Activated naive CD4-positive, alpha-beta T cell treated with anti-CD3 and anti-CD28 coated beads for 36 hours (primary cell): ENCODE data around the gene MALRD1. TPM values are rescaled to one million over a fixed set of nuclear protein-coding genes. Genes with fewer than 3 reads are reported as not detected.

Source experiments
- CTCF ChIA-PET: fragments of 350-600 bp; sonication (Branson Sonifier 250); formaldehyde crosslinking; loops from one replicate; lab custom pipeline; 2021; ENCODE audit warnings: antibody characterized with exemption; lab: Charles Lee
- DNase-seq: peaks from one replicate; pipeline ENCODE4 v3.0.0-alpha.2; 2020
- H3K27ac Mint-ChIP-seq: one replicate; pipeline ENCODE4 v1.8.0; 2021; ENCODE audit warnings: mild to moderate bottlenecking, mixed read lengths
- H3K27me3 Mint-ChIP-seq: one replicate; pipeline ENCODE4 v1.8.0; 2021; ENCODE audit warnings: low read depth, mixed read lengths
- H3K36me3 Mint-ChIP-seq: one replicate; pipeline ENCODE4 v1.8.0; 2021; ENCODE audit warnings: low read depth, mixed read lengths
- H3K4me1 Mint-ChIP-seq: one replicate; pipeline ENCODE4 v1.8.0; 2021; ENCODE audit warnings: low read depth, mixed read lengths
- H3K4me3 Mint-ChIP-seq: one replicate; pipeline ENCODE4 v1.8.0; 2021; ENCODE audit warnings: mild to moderate bottlenecking, moderate library complexity, mixed read lengths
- H3K9me3 Mint-ChIP-seq: one replicate; pipeline ENCODE4 v1.8.0; 2021; ENCODE audit warnings: mixed read lengths
- intact Hi-C: fragments of 100-400 bp; cut with micrococcal nuclease; formaldehyde crosslinking; loops from one replicate; pipeline ENCODE4 v1.15.1; 2023
- total RNA-seq, 2 experiments: library from RNA; stranded (reverse); gene quantifications; one replicate each; pipeline ENCODE4 v1.2.3, GENCODE V29; 2021

Gene MALRD1
- total RNA-seq, 2 experiments from 2014 or later = not detected

DNA sequence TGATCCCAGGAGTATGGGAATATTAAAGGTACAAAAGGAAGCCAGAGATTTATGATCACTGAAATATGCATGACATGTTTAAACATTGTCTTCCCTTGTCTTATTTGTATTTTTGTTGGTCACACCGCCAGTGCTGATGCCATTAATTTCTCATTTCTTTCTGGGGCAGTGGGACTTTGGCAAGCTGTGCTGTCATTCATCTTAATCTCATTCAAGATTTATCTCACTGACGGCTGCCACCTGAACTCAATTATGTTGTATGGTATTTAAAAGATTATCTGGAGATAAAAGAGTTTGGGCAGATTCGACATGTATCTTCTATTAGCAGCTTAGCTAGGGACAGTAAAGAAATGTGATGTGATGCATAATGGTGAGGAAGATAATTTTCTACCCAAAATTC lies 482.7 kb downstream of the MALRD1 start:
- Mint-ChIP-seq H3K4me1 (no peaks in the 10 kb centered on the region), H3K4me3 (no peak overlapping the region), H3K36me3 (no peaks in the 10 kb centered on the region), H3K27me3 (no peaks in the 10 kb centered on the region), H3K9me3 (peaks cover 2% of the 10 kb centered on the region), H3K27ac (no peak overlapping the region)
- intact Hi-C loops = no loop called here
- CTCF ChIA-PET = no interaction called here
- DNase-seq = no peak

DNA sequence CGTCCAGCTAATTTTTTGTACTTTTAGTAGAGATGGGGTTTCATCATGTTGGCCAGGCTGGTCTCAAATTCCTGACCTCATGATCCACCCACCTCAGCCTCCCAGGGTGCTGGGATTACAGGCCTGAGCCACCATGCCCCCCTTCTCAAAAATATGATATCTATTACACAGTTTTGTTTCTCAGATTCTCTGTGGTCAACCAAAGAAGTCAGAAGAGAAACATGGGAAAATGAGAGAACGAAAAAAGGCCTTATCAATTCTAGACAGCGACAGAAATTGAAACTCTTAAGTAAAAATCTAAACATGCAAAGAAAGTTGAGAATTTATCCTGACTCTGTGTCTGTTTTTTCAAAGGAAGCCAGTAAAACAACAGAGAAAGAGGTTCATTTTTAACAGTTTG lies 483.8 kb downstream of the MALRD1 start:
- CTCF ChIA-PET = interaction anchor here (0.6 kb wide), 1 partner anchor 153 kb away, joined by 4 read pairs; no protein-coding TSS in a partner anchor
- Mint-ChIP-seq H3K9me3 (peaks cover 2% of the 10 kb centered on the region), H3K36me3 (no peaks in the 10 kb centered on the region), H3K27me3 (no peaks in the 10 kb centered on the region), H3K27ac (no peak overlapping the region), H3K4me3 (no peak overlapping the region), H3K4me1 (no peaks in the 10 kb centered on the region)
- intact Hi-C loops = no loop called here
- no peak for DNase-seq

DNA sequence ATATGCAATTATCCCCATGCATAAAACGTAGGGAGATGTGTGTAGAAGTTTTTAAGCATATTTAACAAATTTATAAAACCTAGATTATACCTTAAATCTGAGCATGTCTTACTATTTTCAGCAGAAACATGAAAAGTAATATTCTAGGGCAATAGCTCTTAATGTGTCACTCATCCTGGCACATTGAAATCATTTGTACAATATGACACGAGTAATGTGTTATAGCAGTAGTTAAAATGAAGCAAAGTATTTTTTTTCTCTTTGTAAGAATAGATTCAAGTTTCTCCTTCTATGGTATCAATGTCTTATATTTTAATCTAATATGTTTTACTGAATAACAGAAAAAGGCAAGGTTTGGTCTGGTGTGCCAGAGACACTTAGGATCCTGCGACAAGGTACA lies 492.7 kb downstream of the MALRD1 start:
- intact Hi-C loops = no loop called here
- CTCF ChIA-PET = no interaction called here
- Mint-ChIP-seq H3K4me1 (no peaks in the 10 kb centered on the region), H3K9me3 (no peaks in the 10 kb centered on the region), H3K36me3 (no peaks in the 10 kb centered on the region), H3K27me3 (no peaks in the 10 kb centered on the region), H3K27ac (no peak overlapping the region), H3K4me3 (no peak overlapping the region)
- DNase-seq = no peak

DNA sequence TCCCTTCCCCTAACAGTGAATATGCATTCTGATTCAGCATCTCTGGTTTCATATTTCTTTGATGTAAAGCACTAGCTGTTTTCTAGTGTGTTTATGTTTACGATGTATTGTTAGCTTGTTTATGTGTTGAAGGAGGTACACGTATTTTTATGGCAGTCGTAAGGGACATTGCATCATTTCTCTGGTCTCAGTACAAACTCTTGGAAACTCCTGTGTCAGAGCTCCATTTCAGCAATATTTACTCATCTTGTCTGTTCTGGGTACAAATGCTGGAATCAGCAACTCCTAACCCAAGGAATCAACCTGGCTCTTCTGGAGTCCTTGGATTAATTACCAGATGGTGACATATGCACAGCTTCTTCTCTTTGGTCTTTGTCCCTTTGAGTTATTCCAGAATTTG lies 497.6 kb downstream of the MALRD1 start:
- intact Hi-C loops = no loop called here
- no peak for DNase-seq
- Mint-ChIP-seq H3K27me3 (no peaks in the 10 kb centered on the region), H3K4me1 (no peaks in the 10 kb centered on the region), H3K4me3 (no peak overlapping the region), H3K9me3 (no peaks in the 10 kb centered on the region), H3K36me3 (no peaks in the 10 kb centered on the region), H3K27ac (no peak overlapping the region)
- CTCF ChIA-PET = no interaction called here

DNA sequence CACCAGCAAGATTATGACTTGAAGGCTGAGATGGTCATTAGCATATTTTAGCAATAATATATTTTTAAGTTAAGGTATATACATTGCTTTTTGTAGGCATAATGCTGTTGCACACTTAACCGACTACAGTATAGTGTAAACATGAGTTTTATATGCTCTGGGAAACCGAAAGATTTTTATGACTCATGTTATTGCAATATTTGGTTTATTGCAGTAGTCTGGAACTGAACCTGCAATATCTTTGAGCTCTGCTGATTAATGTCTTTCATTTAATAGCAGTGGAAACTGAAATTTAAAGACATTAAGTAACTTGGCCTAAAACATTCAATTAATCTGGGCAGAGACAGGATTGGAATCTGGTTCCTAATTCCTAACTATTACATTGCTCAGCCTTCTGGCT lies 500.9 kb downstream of the MALRD1 start:
- H3K27ac Mint-ChIP-seq = no peak overlapping the region
- intact Hi-C loops = no loop called here
- no peaks in the 10 kb centered on the region for H3K9me3 Mint-ChIP-seq
- DNase-seq = no peak
- no peaks in the 10 kb centered on the region for H3K4me1 Mint-ChIP-seq
- H3K27me3 Mint-ChIP-seq = no peaks in the 10 kb centered on the region
- CTCF ChIA-PET = no interaction called here
- no peak overlapping the region for H3K4me3 Mint-ChIP-seq
- no peaks in the 10 kb centered on the region for H3K36me3 Mint-ChIP-seq

DNA sequence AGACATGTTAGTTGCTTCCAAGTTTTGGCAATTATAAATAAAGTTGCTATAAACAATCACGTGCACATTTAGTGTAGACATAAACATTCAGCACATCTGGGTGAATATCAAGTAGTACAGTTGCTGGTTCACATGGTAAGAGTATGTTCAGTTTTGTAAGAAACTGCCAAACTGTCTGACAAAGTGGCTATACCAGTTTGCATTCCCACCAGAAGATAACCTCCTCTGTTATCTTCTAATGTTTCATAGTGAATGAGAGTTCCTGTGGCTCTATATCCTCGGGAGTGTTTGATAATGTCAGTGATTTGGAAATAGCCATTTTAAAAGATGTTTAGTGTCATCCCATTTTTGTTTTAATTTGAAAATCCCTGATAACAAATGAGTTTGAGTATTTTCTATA lies 508.1 kb downstream of the MALRD1 start:
- DNase-seq = no peak
- intact Hi-C loops = no loop called here
- no peak overlapping the region for H3K27ac Mint-ChIP-seq
- no peaks in the 10 kb centered on the region for H3K4me1 Mint-ChIP-seq
- H3K4me3 Mint-ChIP-seq = no peak overlapping the region
- CTCF ChIA-PET = no interaction called here
- no peaks in the 10 kb centered on the region for H3K27me3 Mint-ChIP-seq
- no peaks in the 10 kb centered on the region for H3K36me3 Mint-ChIP-seq
- peaks cover 3% of the 10 kb centered on the region for H3K9me3 Mint-ChIP-seq

DNA sequence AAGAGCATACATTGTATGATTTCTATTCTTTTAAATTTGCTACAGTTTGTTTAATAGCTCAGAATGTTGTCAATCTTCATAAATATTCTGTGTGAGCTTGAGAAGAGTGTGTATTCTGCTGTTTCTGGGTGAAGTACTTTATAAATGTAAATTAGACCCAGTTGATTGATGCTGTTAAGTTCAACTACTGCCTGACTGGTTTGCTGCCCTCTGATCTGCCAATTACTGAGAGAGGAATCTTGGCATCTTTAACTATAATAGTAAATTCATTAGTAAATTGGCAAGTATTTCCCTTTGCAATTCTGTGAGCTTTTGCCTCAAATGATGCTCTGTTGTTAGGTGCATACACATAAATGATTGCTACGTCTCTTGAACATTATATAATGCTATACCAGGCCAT lies 512.6 kb downstream of the MALRD1 start:
- H3K4me1 Mint-ChIP-seq = no peaks in the 10 kb centered on the region
- H3K9me3 Mint-ChIP-seq = peaks cover 3% of the 10 kb centered on the region
- intact Hi-C loops = no loop called here
- no peak overlapping the region for H3K4me3 Mint-ChIP-seq
- H3K27ac Mint-ChIP-seq = no peak overlapping the region
- no peak for DNase-seq
- H3K36me3 Mint-ChIP-seq = no peaks in the 10 kb centered on the region
- CTCF ChIA-PET = no interaction called here
- no peaks in the 10 kb centered on the region for H3K27me3 Mint-ChIP-seq

DNA sequence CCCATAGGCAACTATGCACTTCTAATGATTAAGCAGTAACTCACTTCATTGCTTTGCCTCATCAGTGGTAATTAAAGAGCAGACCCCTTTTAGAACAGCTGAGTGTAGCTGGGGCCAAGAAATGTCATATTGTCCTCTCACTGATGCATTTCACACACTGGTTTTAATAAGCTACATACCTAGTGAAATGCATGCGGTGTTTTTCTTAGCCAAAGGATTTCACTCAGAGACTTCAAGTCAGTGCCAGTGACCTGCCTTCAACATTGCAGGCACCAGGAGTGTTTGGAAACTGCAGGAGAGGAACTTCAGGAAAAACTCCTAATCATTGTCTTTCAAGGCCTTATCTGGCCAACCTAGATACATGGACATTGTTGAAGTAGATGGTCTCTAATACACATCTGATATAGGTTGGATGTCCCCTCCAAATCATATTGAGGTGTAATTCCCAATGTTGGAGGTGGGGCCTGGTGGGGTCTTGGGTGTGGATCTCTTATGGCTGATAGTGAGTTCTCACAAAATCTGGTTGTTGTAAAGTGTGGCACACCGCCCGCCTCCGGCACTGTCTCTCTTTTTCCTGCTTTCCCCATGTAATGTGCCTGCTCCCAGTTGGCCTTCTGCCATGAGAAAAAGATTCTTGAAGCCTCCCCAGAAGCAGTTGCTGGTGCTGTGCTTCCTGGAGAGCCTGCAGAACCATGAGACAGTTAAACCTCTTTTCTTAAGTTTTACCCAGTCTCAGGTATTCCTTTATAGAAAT lies 515.0 kb downstream of the MALRD1 start:
- DNase-seq = no peak
- H3K4me3 Mint-ChIP-seq = no peak overlapping the region
- H3K4me1 Mint-ChIP-seq = no peaks in the 10 kb centered on the region
- peaks cover 1% of the 10 kb centered on the region for H3K9me3 Mint-ChIP-seq
- H3K27me3 Mint-ChIP-seq = no peaks in the 10 kb centered on the region
- no peak overlapping the region for H3K27ac Mint-ChIP-seq
- no peaks in the 10 kb centered on the region for H3K36me3 Mint-ChIP-seq
- CTCF ChIA-PET = interaction anchor here (0.6 kb wide), 1 partner anchor 153 kb away, joined by 3 read pairs; no protein-coding TSS in a partner anchor
- intact Hi-C loops = no loop called here

DNA sequence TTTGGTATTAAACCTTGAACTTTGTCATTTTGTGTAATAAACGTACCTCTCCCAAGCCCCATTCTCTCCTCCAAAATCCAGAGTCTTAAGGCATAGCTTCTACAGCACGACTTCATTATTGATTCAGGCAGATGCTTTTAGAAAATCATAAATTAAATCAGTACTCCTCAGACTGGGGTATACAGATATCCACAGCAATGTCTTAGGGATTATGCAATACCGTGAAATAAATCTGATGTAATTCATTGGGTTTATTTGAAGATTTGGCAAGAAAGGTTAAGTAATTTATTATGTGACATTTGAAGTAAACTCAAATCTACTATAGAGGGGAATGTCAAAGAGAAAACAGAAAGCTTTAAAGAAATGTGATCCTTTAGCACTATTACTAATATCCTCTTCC lies 521.5 kb downstream of the MALRD1 start:
- H3K27ac Mint-ChIP-seq = no peak overlapping the region
- H3K4me1 Mint-ChIP-seq = no peaks in the 10 kb centered on the region
- H3K27me3 Mint-ChIP-seq = no peaks in the 10 kb centered on the region
- DNase-seq = no peak
- H3K9me3 Mint-ChIP-seq = peaks cover 5% of the 10 kb centered on the region
- H3K4me3 Mint-ChIP-seq = no peak overlapping the region
- intact Hi-C loops = no loop called here
- CTCF ChIA-PET = no interaction called here
- H3K36me3 Mint-ChIP-seq = no peaks in the 10 kb centered on the region

DNA sequence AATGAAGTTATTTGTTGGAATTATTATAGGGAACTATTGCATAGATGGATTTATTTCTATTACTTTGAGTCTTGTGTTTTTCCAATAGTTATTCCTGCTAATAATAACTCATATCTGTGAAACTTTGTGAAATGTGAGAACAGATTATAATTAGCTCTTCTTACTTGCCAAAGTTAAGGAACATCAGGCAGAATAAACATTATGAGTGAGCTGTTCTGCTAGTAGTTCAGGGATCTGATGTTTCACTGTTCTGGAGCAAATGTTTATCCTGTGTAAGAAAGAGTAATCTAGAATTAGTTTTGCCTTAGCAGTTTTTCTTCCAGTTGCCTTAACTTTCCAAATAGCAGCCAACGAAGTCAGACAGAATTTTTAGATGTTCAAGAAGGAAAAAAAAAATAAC lies 522.4 kb downstream of the MALRD1 start:
- H3K4me3 Mint-ChIP-seq = no peak overlapping the region
- CTCF ChIA-PET = no interaction called here
- DNase-seq = no peak
- no peak overlapping the region for H3K27ac Mint-ChIP-seq
- no peaks in the 10 kb centered on the region for H3K4me1 Mint-ChIP-seq
- H3K36me3 Mint-ChIP-seq = no peaks in the 10 kb centered on the region
- intact Hi-C loops = no loop called here
- H3K9me3 Mint-ChIP-seq = peaks cover 5% of the 10 kb centered on the region
- no peaks in the 10 kb centered on the region for H3K27me3 Mint-ChIP-seq

DNA sequence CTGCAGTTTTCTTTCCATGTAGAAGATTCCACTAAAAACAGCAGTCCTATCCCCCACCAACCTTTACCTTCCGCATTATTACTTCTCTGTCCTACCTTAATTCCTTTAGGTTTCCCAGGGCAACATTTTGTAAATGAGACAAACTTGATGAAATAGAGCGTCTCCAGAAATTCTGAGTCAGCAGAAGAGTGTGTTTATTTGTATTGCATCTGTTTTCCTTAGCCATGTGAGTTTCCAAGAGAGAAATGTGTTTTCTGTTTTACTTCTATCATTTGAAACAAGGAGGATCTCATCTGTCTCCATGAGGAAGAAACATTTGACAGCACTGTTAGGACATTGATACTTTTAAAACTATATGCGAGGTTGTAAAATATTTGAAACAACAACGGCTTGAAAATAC lies 523.5 kb downstream of the MALRD1 start:
- CTCF ChIA-PET = no interaction called here
- Mint-ChIP-seq H3K4me1 (no peaks in the 10 kb centered on the region), H3K27ac (no peak overlapping the region), H3K4me3 (no peak overlapping the region), H3K9me3 (peaks cover 5% of the 10 kb centered on the region), H3K27me3 (no peaks in the 10 kb centered on the region), H3K36me3 (no peaks in the 10 kb centered on the region)
- intact Hi-C loops = no loop called here
- no peak for DNase-seq

DNA sequence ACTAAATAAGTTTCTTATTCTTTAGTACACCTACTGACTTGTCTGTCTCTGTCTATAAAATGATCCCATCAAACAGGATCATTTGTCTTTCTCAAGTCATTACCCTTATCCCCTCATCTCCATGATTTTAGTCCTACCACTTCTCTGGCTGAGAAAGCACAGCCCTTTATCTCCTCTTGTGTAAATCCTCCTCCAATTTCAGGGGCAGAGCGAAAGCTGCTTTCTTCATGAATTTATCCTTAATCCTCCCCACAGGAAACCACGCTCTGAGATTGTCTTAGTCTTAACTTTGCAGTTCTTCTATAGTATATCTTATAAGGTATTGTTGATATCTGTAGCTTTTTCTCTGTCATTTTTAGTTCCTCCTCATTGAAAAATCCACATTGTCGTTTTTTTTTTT lies 528.0 kb downstream of the MALRD1 start:
- Mint-ChIP-seq H3K27ac (no peak overlapping the region), H3K36me3 (no peaks in the 10 kb centered on the region), H3K27me3 (no peaks in the 10 kb centered on the region), H3K4me1 (no peaks in the 10 kb centered on the region), H3K9me3 (peaks cover 8% of the 10 kb centered on the region), H3K4me3 (no peak overlapping the region)
- CTCF ChIA-PET = interaction anchor here (0.6 kb wide), 1 partner anchor 831 kb away, joined by 4 read pairs; no protein-coding TSS in a partner anchor
- intact Hi-C loops = no loop called here
- DNase-seq = no peak

DNA sequence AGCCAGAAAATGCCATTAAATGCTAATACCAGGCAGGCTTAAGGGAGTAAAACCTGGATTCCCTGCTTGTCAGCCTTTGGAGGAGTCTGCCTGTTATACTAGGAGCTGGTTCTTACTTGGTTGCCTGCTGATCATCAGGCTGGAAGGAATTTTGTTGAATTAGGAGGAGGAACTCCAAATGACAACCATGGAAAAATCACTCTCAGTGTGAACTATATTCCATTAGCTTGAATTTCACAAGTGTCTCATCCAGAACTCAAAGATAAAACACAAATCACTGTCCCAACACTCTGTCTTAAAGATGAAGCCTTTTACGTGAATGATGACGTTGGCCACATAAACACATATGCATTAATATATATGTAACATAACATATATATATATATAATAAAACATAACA lies 528.8 kb downstream of the MALRD1 start:
- Mint-ChIP-seq H3K4me1 (no peaks in the 10 kb centered on the region), H3K4me3 (no peak overlapping the region), H3K27me3 (no peaks in the 10 kb centered on the region), H3K36me3 (no peaks in the 10 kb centered on the region), H3K27ac (no peak overlapping the region), H3K9me3 (peaks cover 7% of the 10 kb centered on the region)
- DNase-seq = no peak
- CTCF ChIA-PET = no interaction called here
- intact Hi-C loops = no loop called here
